K562 (cell line): Measurements from ENCODE around the gene EEFSEC. TPM values are rescaled to one million over a fixed set of nuclear protein-coding genes. Genes with fewer than 3 reads are reported as not detected.

Experiments used
- ATAC-seq: fragments of 200-7000 bp; cut with Tn5 transposase; 3 replicates; pipeline ENCODE4 v1.9.1; 2020; ENCODE audit warnings: moderate library complexity
- BruUV-seq: library from RNA; stranded (reverse); fragments of 400-500 nt; replicated peaks from 2 replicates; lab custom pipeline; 2021; lab: Mats Ljungman, UMichigan
- CTCF ChIA-PET: fragments of 300-600 bp; formaldehyde crosslinking; extraction: SDS; loops from one replicate; lab custom pipeline; 2021; ENCODE audit warnings: low intra/inter-chr PET ratio; lab: Yijun Ruan, JAX
- POLR2A ChIA-PET: fragments of 300-600, 350-650 bp; sonication (Branson Sonifier 250); formaldehyde crosslinking; extraction: SDS; loops from one replicate; lab custom pipeline; 2021; ENCODE audit warnings: antibody characterized with exemption, inconsistent platforms; lab: Yijun Ruan, JAX
- DNase-seq, 4 experiments: peaks; one replicate each; pipeline versions ENCODE4 v3.0.0 to v3.0.0-alpha.2; 2011 to 2018; ENCODE audit warnings: low spot score in 3 of 4, mixed read lengths in 3 of 4; ENCODE audit errors: extremely low read depth in 1 of 4
- FAIRE-seq: peaks from 2 replicates; lab custom pipeline; 2011; peaks lifted over from hg19 to GRCh38; lab: Jason Lieb, UNC
- H2AFZ ChIP-seq: 2 replicates; pipeline ENCODE4 v1.6.0; 2011; ENCODE audit warnings: low read depth, low read length, control low read depth, inconsistent platforms
- H3K27ac ChIP-seq: fragments of 200-600 bp; 3 replicates; pipeline ENCODE4 v1.8.0; 2011; ENCODE audit warnings: low read depth, mild to moderate bottlenecking, control low read depth, inconsistent platforms, low read length, moderate library complexity, mixed read lengths; ENCODE audit errors: extremely low read depth
- H3K27me3 ChIP-seq, 2 experiments: fragments of 300-600 bp in 1 of 2; 2 replicates in 1 of 2; 3 replicates in 1 of 2; pipeline versions ENCODE4 v1.6.0 to v1.8.0; 2011; ENCODE audit warnings: inconsistent platforms in 2 of 2, low read length in 2 of 2, mild to moderate bottlenecking in 1 of 2, mixed read lengths in 1 of 2, moderate library complexity in 1 of 2; ENCODE audit not compliant: control insufficient read depth in 2 of 2, insufficient read depth in 2 of 2
- H3K36me3 ChIP-seq: fragments of 300-600 bp; 3 replicates; pipeline ENCODE4 v1.8.0; 2011; ENCODE audit warnings: mild to moderate bottlenecking, low read length, inconsistent platforms; ENCODE audit not compliant: control insufficient read depth, insufficient read depth
- H3K4me1 ChIP-seq, 2 experiments: fragments of 200-600 bp in 1 of 2; replicated peaks in 1 of 2; 2 replicates in 1 of 2; 3 replicates in 1 of 2; pipeline versions ENCODE4 v1.5.1 to v1.8.0; 2011; ENCODE audit warnings: inconsistent platforms in 2 of 2, low read length in 2 of 2, mild to moderate bottlenecking in 1 of 2, mixed read lengths in 1 of 2, moderate library complexity in 1 of 2; ENCODE audit not compliant: control insufficient read depth in 2 of 2, insufficient read depth in 2 of 2
- H3K4me2 ChIP-seq: 2 replicates; pipeline ENCODE4 v1.6.1; 2011; ENCODE audit warnings: low read length, control low read depth, inconsistent platforms, mixed read lengths; ENCODE audit not compliant: insufficient read depth
- H3K4me3 ChIP-seq: fragments of 200-600 bp; sonication (generic), shearing (Covaris generic); 2 replicates; pipeline ENCODE4 v1.5.1; 2016; ENCODE audit warnings: control low read depth, inconsistent platforms
- H3K79me2 ChIP-seq: fragments of 200-600 bp; 3 replicates; pipeline ENCODE4 v1.8.0; 2011; ENCODE audit warnings: low read length, inconsistent platforms; ENCODE audit not compliant: control insufficient read depth, insufficient read depth
- H3K9ac ChIP-seq, 2 experiments: 2 replicates each; pipeline versions ENCODE4 v1.6.0 to v1.6.1; 2011; ENCODE audit warnings: low read depth in 2 of 2, low read length in 2 of 2, control low read depth in 1 of 2, inconsistent platforms in 1 of 2, mild to moderate bottlenecking in 1 of 2, mixed read lengths in 1 of 2; ENCODE audit not compliant: insufficient read depth in 1 of 2
- H3K9me1 ChIP-seq: one replicate; pipeline ENCODE4 v1.6.0; 2011; ENCODE audit warnings: inconsistent platforms, mild to moderate bottlenecking, low read length, moderate library complexity; ENCODE audit not compliant: control insufficient read depth, insufficient read depth
- H3K9me3 ChIP-seq: replicated peaks from 2 replicates; pipeline ENCODE4 v1.5.1; 2011; ENCODE audit warnings: low read depth, low read length, inconsistent platforms; ENCODE audit not compliant: control insufficient read depth, insufficient read depth
- H4K20me1 ChIP-seq: replicated peaks from 2 replicates; pipeline ENCODE4 v1.6.1; 2011; ENCODE audit warnings: low read length, inconsistent platforms, mixed read lengths; ENCODE audit not compliant: control insufficient read depth, insufficient read depth
- CTCF ChIP-seq, 3 experiments: IDR thresholded peaks in 2 of 3; conservative IDR thresholded peaks in 1 of 3; 2 replicates each; pipeline ENCODE4 v1.5.1; 2011 to 2012; ENCODE audit warnings: low read length in 3 of 3, mild to moderate bottlenecking in 3 of 3, control low read depth in 2 of 3, improper control_type of control experiment in 1 of 3, inconsistent platforms in 1 of 3, low read depth in 1 of 3, mixed read lengths in 1 of 3, moderate library complexity in 1 of 3; ENCODE audit not compliant: insufficient read depth in 2 of 3
- HMBOX1 ChIP-seq: sonication (generic); IDR thresholded peaks from 2 replicates; pipeline ENCODE4 v1.6.1; 2016
- MTF1 ChIP-seq: fragments of 250-450 bp; sonication (Bioruptor Pico); IDR thresholded peaks from 2 replicates; pipeline ENCODE4 v1.9.0; 2021; ENCODE audit warnings: moderate library complexity, mild to moderate bottlenecking, inconsistent platforms, borderline replicate concordance
- RAD21 ChIP-seq, 2 experiments: fragments of 250-450 bp in 1 of 2; fragments of 450-650 bp in 1 of 2; sonication (Bioruptor Pico) in 1 of 2; formaldehyde crosslinking in 1 of 2; IDR thresholded peaks in 1 of 2; conservative IDR thresholded peaks in 1 of 2; 2 replicates each; pipeline versions ENCODE4 v1.4.0 to v1.8.0; 2020 to 2022; ENCODE audit warnings: mild to moderate bottlenecking in 2 of 2, moderate library complexity in 1 of 2
- WGBS: fragments of 100-300 bp; shearing (Covaris generic); methylation state at CpG from one replicate; pipeline ENCODE4 v1.1.6; 2016; ENCODE audit warnings: low coverage, mixed read lengths; ENCODE audit not compliant: insufficient coverage; ENCODE audit errors: missing lambda C conversion rate; 5-methylcytosine and 5-hydroxymethylcytosine counted together
- in situ Hi-C: fragments of 300-500 bp; cut with MboI; formaldehyde crosslinking; loops from 4 replicates; pipeline ENCODE4 v1.15.0; 2018; ENCODE audit warnings: inconsistent platforms, mixed read lengths
- intact Hi-C: fragments of 100-400 bp; cut with micrococcal nuclease; formaldehyde crosslinking; loops from 2 replicates; pipeline ENCODE4 v1.14.2; 2022
- polyA plus RNA-seq, 8 experiments: library from polyadenylated mRNA; depleted of rRNA in 4 of 8; stranded (reverse) in 5 of 8; unstranded in 3 of 8; fragments of >200 nt; fragmentation: Nextera tagmentation in 2 of 8; fragmentation: Illumina TruSeq in 1 of 8; extraction: Ambion mirVana in 2 of 8; extraction: Trizol in 1 of 8; gene quantifications; 2 replicates each; pipeline versions ENCODE4 v1.2.1 to v1.2.3, GENCODE V29; 2011 to 2014; ENCODE audit warnings: inconsistent platforms in 1 of 8, missing spikeins in 1 of 8
- total RNA-seq, 7 experiments: library from RNA; depleted of rRNA in 6 of 7; stranded (reverse); fragments of >200 nt in 6 of 7; fragmentation: Illumina TruSeq in 2 of 7; extraction: Trizol in 2 of 7; gene quantifications; 2 replicates each; pipeline versions ENCODE4 v1.2.1 to v1.2.3, GENCODE V29; 2011 to 2021; ENCODE audit warnings: low replicate concordance in 1 of 7

EEFSEC gene
- total and polyA plus RNA-seq, 9 of the 15 experiments (the other 6 are each of a cell fraction or from before 2014, with no cell fraction given), result 0.35 to 11.8 (median 7.7) TPM

- TF ChIP-seq MTF1 (CRISPR knock-in tag) (no peak), HMBOX1 (0 out of 2 replicates have a peak, but pooled peaks have one; percentile 35), RAD21 (CRISPR knock-in tag; conservative IDR thresholded peaks at IDR 0.05 in 1 of 2, IDR thresholded peaks at IDR 0.05 in 1 of 2) (peak in 1 of 2 experiments; percentile 55; a peak in 2 of 4 replicates), CTCF (IDR thresholded peaks at IDR 0.05 in 2 of 3, conservative IDR thresholded peaks at IDR 0.05 in 1 of 3; ENCODE audit: insufficient read depth in 2 of 3, low read depth in 1 of 3, low read length in 3 of 3) (peak; percentile 22 to 35 (median 32); a peak in 4 of 6 replicates)
- Histone ChIP-seq H3K4me3 (no peak overlapping the region), H2AFZ (no peak overlapping the region), H4K20me1 (no peaks in the 10 kb centered on the region), H3K4me2 (no peak overlapping the region), H3K4me1 (no peaks in the 10 kb centered on the region), H3K27me3 (no peaks in the 10 kb centered on the region), H3K79me2 (no peaks in the 10 kb centered on the region), H3K9me1 (no peaks in the 10 kb centered on the region), H3K27ac (no peak overlapping the region), H3K36me3 (no peaks in the 10 kb centered on the region), H3K9me3 (no peaks in the 10 kb centered on the region), H3K9ac (0 out of 4 replicates have a peak overlapping the region, but pooled peaks of 1 of the 2 experiments have one; percentile 2)
- in situ Hi-C loops (no loop called here), intact Hi-C loops (no loop called here)
- FAIRE-seq (no peak), ATAC-seq (peak; percentile 81), DNase-seq (peak in 2 of 4 experiments; percentile 13 to 18)
- WGBS, result 75% methylated on average over 2 of the region's 3 CpGs
- ChIA-PET POLR2A (interaction anchor here (0.5 to 2.4 kb wide), 3 partner anchors 9 to 247 kb away, joined by 3 to 9 read pairs (median 7); no protein-coding TSS in a partner anchor), CTCF (no interaction called here)
- no TSS peak for BruUV-seq
Observed at GRCh38 chr3:128307029-128307633, 153.8 kb downstream of the EEFSEC start.
